Measurements from ENCODE around the gene NAB1.
A peak's percentile ranks its signal among the peaks of the same experiment; 100 is the strongest.
"Not testable (repeated sequence)": the region's sequence is repeated elsewhere in the genome, so short reads cannot be mapped to it uniquely, and the experiment has no call there.

NAB1 gene, protein sequence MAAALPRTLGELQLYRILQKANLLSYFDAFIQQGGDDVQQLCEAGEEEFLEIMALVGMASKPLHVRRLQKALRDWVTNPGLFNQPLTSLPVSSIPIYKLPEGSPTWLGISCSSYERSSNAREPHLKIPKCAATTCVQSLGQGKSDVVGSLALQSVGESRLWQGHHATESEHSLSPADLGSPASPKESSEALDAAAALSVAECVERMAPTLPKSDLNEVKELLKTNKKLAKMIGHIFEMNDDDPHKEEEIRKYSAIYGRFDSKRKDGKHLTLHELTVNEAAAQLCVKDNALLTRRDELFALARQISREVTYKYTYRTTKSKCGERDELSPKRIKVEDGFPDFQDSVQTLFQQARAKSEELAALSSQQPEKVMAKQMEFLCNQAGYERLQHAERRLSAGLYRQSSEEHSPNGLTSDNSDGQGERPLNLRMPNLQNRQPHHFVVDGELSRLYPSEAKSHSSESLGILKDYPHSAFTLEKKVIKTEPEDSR

GRCh38 chr2:190649035-190649797 is at the start of gene NAB1:
Gene NAB1, plus strand, starts transcription at chr2:190649083. Its CDS starts 10,094 bp downstream, at chr2:190659177.
- peak in 1 of 2 experiments; percentile 68 for DNase-seq

DNA sequence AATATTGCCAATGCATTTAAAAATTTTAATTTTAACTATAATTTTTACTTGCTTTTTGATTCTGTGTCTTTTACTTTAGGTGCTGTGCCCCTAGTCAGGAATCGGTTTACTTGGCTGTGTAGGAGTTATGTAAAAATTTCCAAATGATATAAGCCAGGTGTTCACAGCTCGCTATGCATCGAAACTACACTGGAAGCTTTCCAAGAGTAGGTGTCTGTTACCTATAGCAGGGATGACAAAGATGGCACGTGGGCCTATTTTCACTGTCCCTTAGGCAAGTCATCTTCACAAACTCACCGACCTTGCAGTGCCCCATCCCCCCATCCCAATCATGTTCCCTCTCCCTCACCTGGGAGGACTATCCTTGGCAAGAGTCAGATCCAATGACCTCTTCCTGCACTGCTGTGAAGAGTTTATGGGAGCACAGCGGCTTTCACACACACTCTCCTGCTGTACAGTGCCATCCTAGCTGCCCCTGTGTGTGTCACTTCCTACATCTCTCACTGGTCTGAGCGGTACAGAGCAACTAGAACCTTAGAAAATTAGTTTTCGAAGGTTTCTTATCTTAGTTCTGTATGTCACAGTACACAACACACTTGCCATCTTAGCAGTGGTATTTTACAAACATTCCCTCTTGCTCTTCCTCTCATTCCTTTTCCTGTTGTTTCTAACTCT is 49.2 kb upstream of the NAB1 start:
- no peak for DNase-seq

- DNase-seq = no peak
Observed at GRCh38 chr2:190600293-190601103, 48.4 kb upstream of the NAB1 start.

GRCh38 chr2:190603374-190603773 is 45.5 kb upstream of the NAB1 start:
- no peak for DNase-seq

DNA sequence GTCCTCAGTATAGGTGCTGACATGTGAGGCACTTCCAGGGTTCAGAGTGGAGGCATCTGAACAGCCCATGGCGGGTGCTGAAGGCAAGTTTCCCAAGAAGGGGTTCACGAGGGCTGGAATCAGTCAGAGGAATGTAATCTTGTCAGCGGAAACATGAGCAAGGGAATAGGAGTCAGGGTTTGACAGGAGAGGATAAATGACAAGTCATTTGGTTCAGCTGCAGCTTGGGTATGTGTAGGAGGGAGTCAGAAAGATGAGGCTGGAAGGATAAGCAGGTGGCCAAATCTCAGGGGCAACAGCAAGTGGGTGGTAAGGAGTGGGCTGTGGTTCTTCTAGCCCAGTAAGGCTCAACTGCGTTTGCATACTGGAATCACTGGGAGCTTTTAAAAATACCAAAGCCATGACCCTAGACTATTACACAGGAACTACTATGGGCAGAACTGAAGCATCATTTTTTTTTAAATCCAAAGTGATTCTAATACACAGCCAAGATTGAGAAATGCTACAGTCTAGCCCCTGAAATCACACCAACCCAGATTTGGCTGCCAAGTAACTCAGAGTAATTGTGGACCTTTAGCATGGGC is 41.8 kb upstream of the NAB1 start:
- DNase-seq = no peak

- DNase-seq = no peak
Observed at GRCh38 chr2:190607657-190608357, 41.1 kb upstream of the NAB1 start.

GRCh38 chr2:190608863-190609262 is 40.0 kb upstream of the NAB1 start:
- not testable (repeated sequence) for DNase-seq

- not testable (repeated sequence) for DNase-seq
Observed at GRCh38 chr2:190609397-190609796, 39.5 kb upstream of the NAB1 start.

DNA sequence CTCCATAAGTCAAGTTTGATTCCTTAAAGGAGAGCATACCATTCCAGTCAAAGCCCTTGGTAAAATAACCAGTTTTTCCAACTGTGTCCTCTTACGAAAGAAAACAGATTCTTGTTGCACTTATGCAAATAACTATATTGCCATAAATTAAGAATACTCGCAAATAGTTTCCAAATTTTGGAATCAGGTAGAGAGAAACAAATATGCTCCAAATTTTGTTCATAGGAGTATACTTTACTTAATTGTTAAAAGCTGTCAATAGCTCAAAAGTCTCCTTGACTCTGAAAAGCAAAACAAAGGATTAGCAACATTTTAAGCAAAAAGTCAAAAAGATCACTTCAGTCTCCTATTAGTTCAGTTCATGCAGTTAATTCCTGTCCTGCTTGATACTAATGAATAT is 38.4 kb upstream of the NAB1 start:
- DNase-seq = not testable (repeated sequence)

DNA sequence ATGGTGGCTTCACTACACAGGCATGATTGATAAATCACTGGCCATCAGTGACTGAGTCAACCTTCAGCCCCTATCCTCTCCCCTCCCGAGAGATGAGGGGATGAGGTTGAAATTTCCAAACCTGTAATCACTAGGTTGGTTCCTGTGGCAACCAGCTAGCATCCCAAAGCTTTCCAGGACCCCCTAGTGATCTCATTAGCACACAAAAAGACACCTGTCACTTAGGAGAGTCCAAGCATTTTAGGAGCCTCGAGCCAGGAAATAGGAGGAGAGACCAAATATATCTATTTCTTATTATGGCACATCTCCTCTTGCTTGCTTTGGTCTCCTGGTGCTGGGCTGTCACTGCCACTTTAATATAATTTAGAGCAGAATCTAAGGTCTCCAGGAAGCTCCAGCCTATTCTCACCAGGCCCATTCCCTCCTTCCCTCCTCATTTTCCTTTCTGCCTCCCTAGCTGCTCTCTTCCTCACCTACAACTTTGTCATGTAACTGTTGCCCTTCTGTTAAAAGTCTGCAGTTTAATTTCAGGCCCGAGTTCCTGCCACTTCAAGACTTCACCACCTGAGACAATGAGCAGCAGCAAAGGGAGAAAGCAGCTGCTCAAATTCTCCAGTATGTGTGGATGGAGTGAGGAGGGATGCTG is 33.2 kb upstream of the NAB1 start:
- peak in 1 of 2 experiments; percentile 17 for DNase-seq

- DNase-seq = no peak
Observed at GRCh38 chr2:190618030-190618429, 30.9 kb upstream of the NAB1 start.

- DNase-seq = peak; percentile 34 to 50
Observed at GRCh38 chr2:190625691-190626090, 23.2 kb upstream of the NAB1 start.

DNA sequence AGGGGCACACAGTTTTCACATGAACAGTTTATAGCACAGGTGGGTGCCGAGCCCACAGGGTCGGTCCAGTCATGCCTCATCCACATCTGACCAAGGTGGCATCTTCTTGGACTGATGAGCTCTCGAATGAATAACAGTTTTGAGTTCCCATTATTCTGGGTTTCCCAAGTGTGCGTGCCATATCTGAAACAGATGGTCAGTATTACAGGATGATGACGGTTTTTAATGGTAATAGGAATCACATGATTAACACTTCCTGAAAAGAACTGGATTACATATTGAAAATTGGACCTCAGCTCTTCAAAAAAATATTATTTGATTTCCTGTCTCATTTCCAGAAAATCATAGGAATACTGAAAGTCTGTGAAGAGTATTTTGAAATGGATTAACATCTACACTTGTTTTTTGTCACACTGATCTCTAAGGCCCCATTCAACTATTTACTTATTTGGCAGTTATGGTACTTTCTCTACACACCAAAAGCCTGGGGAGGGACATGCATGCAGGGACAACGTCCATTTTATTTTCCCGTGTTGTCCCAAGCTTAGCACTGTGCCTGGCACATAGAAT is 22.2 kb upstream of the NAB1 start:
- DNase-seq = peak; percentile 37 to 75

DNA sequence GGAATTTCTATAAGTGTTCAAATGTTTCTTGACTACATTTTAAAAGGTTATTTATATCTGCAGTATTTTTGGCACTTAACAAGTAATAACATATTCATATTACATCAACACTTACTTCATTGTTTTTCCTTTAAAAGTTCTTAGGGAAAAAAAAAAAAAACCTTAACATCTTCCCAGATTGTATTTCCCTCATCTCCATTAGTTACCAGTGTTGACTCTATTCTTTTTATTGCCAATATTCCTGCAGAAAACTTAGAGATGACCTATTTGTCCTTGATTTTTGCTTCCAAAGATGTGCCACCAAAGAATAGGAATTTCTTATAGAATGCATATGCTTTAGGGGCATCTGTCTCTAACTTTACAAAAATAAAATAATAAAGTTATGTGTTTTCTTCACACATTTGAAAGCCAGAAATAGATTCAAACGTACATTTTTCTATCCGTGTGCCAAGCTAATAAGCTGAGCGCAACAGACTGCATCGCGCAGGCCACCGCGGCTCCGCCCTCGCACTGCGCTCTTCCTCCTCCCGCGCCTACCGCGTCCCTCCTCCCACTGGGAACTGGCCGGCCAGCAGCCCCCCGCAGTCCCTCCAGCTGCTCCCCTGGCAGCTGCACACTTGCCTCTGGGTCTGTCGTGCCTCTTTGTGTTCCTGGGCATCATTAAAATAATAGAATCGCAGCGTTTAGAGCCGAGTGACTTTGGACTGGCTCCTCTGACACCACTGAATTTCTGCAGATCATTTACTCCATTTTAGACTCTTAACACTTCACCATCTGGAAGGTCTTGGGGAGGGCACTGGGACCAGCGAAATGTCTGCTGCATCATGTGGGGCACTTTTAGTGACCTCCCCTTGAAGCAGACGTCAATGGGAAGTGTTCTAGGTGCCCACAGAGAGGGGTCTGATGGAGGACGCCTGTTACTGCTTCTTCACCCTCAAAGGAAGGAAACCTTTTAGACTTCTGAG is 21.2 kb upstream of the NAB1 start:
- peak; percentile 72 to 96 for DNase-seq

- DNase-seq = no peak
Observed at GRCh38 chr2:190628591-190629319, 20.1 kb upstream of the NAB1 start.

DNA sequence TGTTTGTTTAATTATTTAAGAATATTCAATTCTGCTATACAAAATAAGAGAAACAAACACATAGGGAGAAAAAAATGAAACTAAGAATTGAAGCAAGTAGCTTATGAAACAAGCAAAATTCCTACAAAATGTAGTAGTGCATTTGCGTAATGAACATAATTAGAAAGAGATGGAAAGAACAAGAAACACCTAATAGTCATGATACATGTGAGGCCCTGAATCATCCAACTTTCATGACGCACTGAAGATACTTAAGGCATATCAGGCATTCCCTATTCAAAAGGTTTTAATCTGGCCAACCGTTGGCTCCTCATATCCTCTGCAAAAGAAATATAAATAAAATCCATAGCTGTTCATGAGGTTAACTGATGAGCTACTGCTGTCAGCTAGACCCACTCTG is 14.5 kb upstream of the NAB1 start:
- DNase-seq = no peak

GRCh38 chr2:190635781-190636180 is 13.1 kb upstream of the NAB1 start:
- DNase-seq = no peak

DNA sequence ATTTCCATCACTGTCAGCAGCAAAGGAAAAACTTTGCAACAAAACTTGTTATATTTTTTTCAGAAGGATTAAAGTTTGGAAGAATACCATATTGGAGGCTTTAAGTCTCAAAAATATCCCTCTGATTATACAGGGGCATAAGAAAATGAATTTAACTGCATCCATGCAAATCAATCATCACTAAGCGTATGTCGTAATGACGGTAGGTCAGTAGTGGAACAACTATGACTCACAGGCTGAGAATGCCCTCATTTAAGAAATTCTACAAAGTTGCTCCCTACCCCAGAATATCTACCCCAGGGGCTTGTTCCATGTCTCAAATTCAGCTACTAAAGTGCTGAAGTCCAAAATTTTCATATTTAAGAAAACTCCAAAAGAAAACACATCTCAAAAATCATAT is 12.5 kb upstream of the NAB1 start:
- DNase-seq = peak in 1 of 2 experiments; percentile 14

Data from NCI-H446 (cell line).